GM23338 (cell line): ENCODE measurements around the gene GAK. TPM values are rescaled to one million over a fixed set of nuclear protein-coding genes. Genes with fewer than 3 reads are reported as not detected.

Experiments
- ATAC-seq: fragments of 200-7000 bp; cut with Tn5 transposase; 3 replicates; pipeline ENCODE4 v1.9.1; 2020
- DNase-seq: peaks from one replicate; pipeline ENCODE4 v3.0.0-alpha.2; 2015; ENCODE audit warnings: low spot score
- H2AFZ ChIP-seq: fragments of 200-600 bp; sonication (generic); 2 replicates; pipeline ENCODE4 v1.8.0; 2016; ENCODE audit warnings: antibody characterized with exemption, mild to moderate bottlenecking, moderate library complexity
- H3F3A ChIP-seq: fragments of 200-600 bp; sonication (generic); replicated peaks from 2 replicates; pipeline ENCODE4 v1.8.0; 2017; ENCODE audit warnings: antibody characterized with exemption, mixed run types, low read depth
- H3K27ac ChIP-seq: fragments of 200-600 bp; sonication (generic); 2 replicates; pipeline ENCODE4 v1.6.1; 2016; ENCODE audit warnings: low read depth
- H3K27me3 ChIP-seq: fragments of 200-600 bp; sonication (generic); 2 replicates; pipeline ENCODE4 v1.8.0; 2016; ENCODE audit warnings: mild to moderate bottlenecking, mixed run types, moderate library complexity; ENCODE audit not compliant: insufficient read depth
- H3K36me3 ChIP-seq: fragments of 200-600 bp; sonication (generic); 2 replicates; pipeline ENCODE4 v1.8.0; 2016; ENCODE audit warnings: mild to moderate bottlenecking; ENCODE audit not compliant: insufficient read depth
- H3K4me1 ChIP-seq: fragments of 200-600 bp; sonication (generic); 2 replicates; pipeline ENCODE4 v1.8.0; 2016; ENCODE audit warnings: mild to moderate bottlenecking, moderate library complexity; ENCODE audit not compliant: insufficient read depth
- H3K4me2 ChIP-seq: fragments of 200-600 bp; sonication (generic); 2 replicates; pipeline ENCODE4 v1.7.1; 2017; ENCODE audit warnings: mixed run types
- H3K4me3 ChIP-seq: fragments of 200-600 bp; sonication (generic); 2 replicates; pipeline ENCODE4 v1.6.1; 2016; ENCODE audit warnings: mixed run types
- H3K79me2 ChIP-seq: fragments of 200-600 bp; sonication (generic); replicated peaks from 2 replicates; pipeline ENCODE4 v1.8.0; 2017; ENCODE audit warnings: mild to moderate bottlenecking; ENCODE audit not compliant: insufficient read depth
- H3K9me2 ChIP-seq: fragments of 200-600 bp; sonication (generic); 2 replicates; pipeline ENCODE4 v1.8.0; 2017; ENCODE audit not compliant: insufficient read depth
- H4K20me1 ChIP-seq: fragments of 200-600 bp; sonication (generic); replicated peaks from 2 replicates; pipeline ENCODE4 v1.8.0; 2017; ENCODE audit warnings: mild to moderate bottlenecking; ENCODE audit not compliant: insufficient read depth
- H3K27ac Mint-ChIP-seq: 2 replicates; pipeline ENCODE4 v1.8.0; 2020; ENCODE audit warnings: inconsistent platforms, mild to moderate bottlenecking, moderate library complexity, mixed read lengths
- H3K27me3 Mint-ChIP-seq: 3 replicates; pipeline ENCODE4 v1.8.0; 2022; ENCODE audit warnings: low read depth, mild to moderate bottlenecking, moderate library complexity, mixed read lengths, inconsistent platforms; ENCODE audit not compliant: insufficient read depth, poor library complexity
- H3K36me3 Mint-ChIP-seq: 3 replicates; pipeline ENCODE4 v1.8.0; 2021; ENCODE audit warnings: low read depth, mild to moderate bottlenecking, inconsistent platforms, moderate library complexity, mixed read lengths
- H3K4me1 Mint-ChIP-seq: 3 replicates; pipeline ENCODE4 v1.8.0; 2020; ENCODE audit warnings: mild to moderate bottlenecking, inconsistent platforms, mixed read lengths
- H3K4me3 Mint-ChIP-seq: 3 replicates; pipeline ENCODE4 v1.8.0; 2021; ENCODE audit warnings: moderate library complexity, mild to moderate bottlenecking, inconsistent platforms, mixed read lengths
- H3K9me3 Mint-ChIP-seq: 3 replicates; pipeline ENCODE4 v1.8.0; 2020; ENCODE audit warnings: moderate library complexity, mild to moderate bottlenecking, inconsistent platforms, mixed read lengths
- EZH2 ChIP-seq: fragments of 200-600 bp; sonication (generic); IDR thresholded peaks from one replicate; pipeline ENCODE4 v1.8.0; 2017; ENCODE audit warnings: antibody characterized with exemption, mild to moderate bottlenecking, low read depth; ENCODE audit not compliant: unreplicated experiment
- NANOG ChIP-seq: IDR thresholded peaks from 2 replicates; pipeline ENCODE4 v1.6.1; 2016; ENCODE audit warnings: antibody characterized with exemption, borderline replicate concordance
- POLR2AphosphoS5 ChIP-seq: IDR thresholded peaks from 2 replicates; pipeline ENCODE4 v1.6.1; 2016; ENCODE audit warnings: antibody characterized with exemption, low read depth
- STAT1 ChIP-seq: IDR thresholded peaks from one replicate; pipeline ENCODE4 v1.6.1; 2016; ENCODE audit warnings: antibody characterized with exemption; ENCODE audit not compliant: unreplicated experiment
- ZNF114 ChIP-seq: fragments of 250-450 bp; sonication (Bioruptor Pico); IDR thresholded peaks from 2 replicates; pipeline ENCODE4 v1.5.0; 2020; ENCODE audit warnings: mild to moderate bottlenecking, moderate library complexity
- ZNF331 ChIP-seq: fragments of 250-450 bp; sonication (Bioruptor Pico); IDR thresholded peaks from 2 replicates; pipeline ENCODE4 v1.5.0; 2020; ENCODE audit warnings: low read depth, mild to moderate bottlenecking, moderate library complexity
- polyA plus RNA-seq: library from polyadenylated mRNA; unstranded; fragments of >200 nt; fragmentation: Nextera tagmentation; extraction: Ambion mirVana; gene quantifications from 2 replicates; pipeline ENCODE4 v1.2.1, GENCODE V29; 2016
- total RNA-seq: library from RNA; depleted of rRNA; stranded (reverse); fragments of >200 nt; shearing (Covaris generic); gene quantifications from 2 replicates; pipeline ENCODE4 v1.2.3, GENCODE V29; 2014
- TF ChIP-seq, protein P1 (sequence below): IDR thresholded peaks from one replicate; pipeline ENCODE4 v1.6.1; 2018; ENCODE audit warnings: antibody characterized with exemption; ENCODE audit not compliant: unreplicated experiment
- TF ChIP-seq, protein P2 (sequence below): IDR thresholded peaks from 2 replicates; pipeline ENCODE4 v1.6.1; 2016; ENCODE audit warnings: antibody characterized with exemption
- TF ChIP-seq, protein P3 (sequence below), 2 experiments: fragments of 200-600 bp in 1 of 2; sonication (generic) in 1 of 2; conservative IDR thresholded peaks; 2 replicates each; pipeline versions ENCODE4 v1.5.1 to v1.6.1; 2016 to 2017; ENCODE audit warnings: antibody characterized with exemption in 2 of 2, low read depth in 2 of 2, mild to moderate bottlenecking in 2 of 2, moderate library complexity in 1 of 2

GAK gene
- total and polyA plus RNA-seq, 2 experiments from 2014 or later: 48.5 to 124 TPM

DNA sequence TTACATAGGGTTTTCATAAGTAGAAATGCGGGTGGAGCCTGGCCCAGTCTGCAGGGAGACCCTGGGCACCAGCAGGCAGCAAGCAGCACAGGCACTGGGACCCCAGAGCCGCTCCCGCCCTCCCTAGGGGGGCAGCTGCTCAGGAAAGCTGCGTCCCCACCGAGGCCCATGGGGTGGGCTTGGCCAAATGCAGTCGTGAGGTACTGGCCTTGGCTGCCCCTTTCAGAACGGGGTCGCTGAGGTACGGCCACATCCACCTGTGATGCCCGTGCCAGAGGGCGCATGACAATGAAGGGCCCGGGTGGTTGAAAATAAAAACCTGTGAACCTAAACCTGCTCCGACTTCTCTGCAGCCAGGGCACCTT is 16.8 kb upstream of the GAK start:
- H3K9me2 ChIP-seq: no peaks in the 10 kb centered on the region
- H2AFZ ChIP-seq: no peak overlapping the region
- H3K4me1 ChIP-seq: 0 out of 2 replicates have a peak, but pooled peaks cover 4% of the 10 kb centered on the region
- H3K27me3 ChIP-seq: no peaks in the 10 kb centered on the region
- no peaks in the 10 kb centered on the region for H3F3A ChIP-seq
- H4K20me1 ChIP-seq: no peaks in the 10 kb centered on the region
- no peak overlapping the region for H3K4me2 ChIP-seq
- no peak overlapping the region for H3K27ac ChIP-seq
- ATAC-seq: no peak
- TF ChIP-seq POLR2AphosphoS5 (no peak), ZNF331 (CRISPR knock-in tag) (no peak), ZNF114 (no peak), EZH2 (no peak), STAT1 (no peak), NANOG (no peak)
- TF ChIP-seq, protein P1, sequence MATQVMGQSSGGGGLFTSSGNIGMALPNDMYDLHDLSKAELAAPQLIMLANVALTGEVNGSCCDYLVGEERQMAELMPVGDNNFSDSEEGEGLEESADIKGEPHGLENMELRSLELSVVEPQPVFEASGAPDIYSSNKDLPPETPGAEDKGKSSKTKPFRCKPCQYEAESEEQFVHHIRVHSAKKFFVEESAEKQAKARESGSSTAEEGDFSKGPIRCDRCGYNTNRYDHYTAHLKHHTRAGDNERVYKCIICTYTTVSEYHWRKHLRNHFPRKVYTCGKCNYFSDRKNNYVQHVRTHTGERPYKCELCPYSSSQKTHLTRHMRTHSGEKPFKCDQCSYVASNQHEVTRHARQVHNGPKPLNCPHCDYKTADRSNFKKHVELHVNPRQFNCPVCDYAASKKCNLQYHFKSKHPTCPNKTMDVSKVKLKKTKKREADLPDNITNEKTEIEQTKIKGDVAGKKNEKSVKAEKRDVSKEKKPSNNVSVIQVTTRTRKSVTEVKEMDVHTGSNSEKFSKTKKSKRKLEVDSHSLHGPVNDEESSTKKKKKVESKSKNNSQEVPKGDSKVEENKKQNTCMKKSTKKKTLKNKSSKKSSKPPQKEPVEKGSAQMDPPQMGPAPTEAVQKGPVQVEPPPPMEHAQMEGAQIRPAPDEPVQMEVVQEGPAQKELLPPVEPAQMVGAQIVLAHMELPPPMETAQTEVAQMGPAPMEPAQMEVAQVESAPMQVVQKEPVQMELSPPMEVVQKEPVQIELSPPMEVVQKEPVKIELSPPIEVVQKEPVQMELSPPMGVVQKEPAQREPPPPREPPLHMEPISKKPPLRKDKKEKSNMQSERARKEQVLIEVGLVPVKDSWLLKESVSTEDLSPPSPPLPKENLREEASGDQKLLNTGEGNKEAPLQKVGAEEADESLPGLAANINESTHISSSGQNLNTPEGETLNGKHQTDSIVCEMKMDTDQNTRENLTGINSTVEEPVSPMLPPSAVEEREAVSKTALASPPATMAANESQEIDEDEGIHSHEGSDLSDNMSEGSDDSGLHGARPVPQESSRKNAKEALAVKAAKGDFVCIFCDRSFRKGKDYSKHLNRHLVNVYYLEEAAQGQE: no peak
- TF ChIP-seq, protein P2, sequence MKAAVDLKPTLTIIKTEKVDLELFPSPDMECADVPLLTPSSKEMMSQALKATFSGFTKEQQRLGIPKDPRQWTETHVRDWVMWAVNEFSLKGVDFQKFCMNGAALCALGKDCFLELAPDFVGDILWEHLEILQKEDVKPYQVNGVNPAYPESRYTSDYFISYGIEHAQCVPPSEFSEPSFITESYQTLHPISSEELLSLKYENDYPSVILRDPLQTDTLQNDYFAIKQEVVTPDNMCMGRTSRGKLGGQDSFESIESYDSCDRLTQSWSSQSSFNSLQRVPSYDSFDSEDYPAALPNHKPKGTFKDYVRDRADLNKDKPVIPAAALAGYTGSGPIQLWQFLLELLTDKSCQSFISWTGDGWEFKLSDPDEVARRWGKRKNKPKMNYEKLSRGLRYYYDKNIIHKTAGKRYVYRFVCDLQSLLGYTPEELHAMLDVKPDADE: no peak
- TF ChIP-seq, protein P3, sequence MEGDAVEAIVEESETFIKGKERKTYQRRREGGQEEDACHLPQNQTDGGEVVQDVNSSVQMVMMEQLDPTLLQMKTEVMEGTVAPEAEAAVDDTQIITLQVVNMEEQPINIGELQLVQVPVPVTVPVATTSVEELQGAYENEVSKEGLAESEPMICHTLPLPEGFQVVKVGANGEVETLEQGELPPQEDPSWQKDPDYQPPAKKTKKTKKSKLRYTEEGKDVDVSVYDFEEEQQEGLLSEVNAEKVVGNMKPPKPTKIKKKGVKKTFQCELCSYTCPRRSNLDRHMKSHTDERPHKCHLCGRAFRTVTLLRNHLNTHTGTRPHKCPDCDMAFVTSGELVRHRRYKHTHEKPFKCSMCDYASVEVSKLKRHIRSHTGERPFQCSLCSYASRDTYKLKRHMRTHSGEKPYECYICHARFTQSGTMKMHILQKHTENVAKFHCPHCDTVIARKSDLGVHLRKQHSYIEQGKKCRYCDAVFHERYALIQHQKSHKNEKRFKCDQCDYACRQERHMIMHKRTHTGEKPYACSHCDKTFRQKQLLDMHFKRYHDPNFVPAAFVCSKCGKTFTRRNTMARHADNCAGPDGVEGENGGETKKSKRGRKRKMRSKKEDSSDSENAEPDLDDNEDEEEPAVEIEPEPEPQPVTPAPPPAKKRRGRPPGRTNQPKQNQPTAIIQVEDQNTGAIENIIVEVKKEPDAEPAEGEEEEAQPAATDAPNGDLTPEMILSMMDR (conservative IDR thresholded peaks at IDR 0.05; ENCODE audit: low read depth in 2 of 2): no peak
- no peaks in the 10 kb centered on the region for H3K36me3 ChIP-seq
- H3K79me2 ChIP-seq: no peaks in the 10 kb centered on the region
- Mint-ChIP-seq H3K27ac (peak overlapping the region; percentile 64; the same call in 1 of the 2 replicates), H3K27me3 (peaks cover 12% of the 10 kb centered on the region), H3K9me3 (no peaks in the 10 kb centered on the region), H3K4me3 (no peak overlapping the region), H3K4me1 (peaks cover 17% of the 10 kb centered on the region), H3K36me3 (no peaks in the 10 kb centered on the region)
- no peak for DNase-seq
- H3K4me3 ChIP-seq: no peak overlapping the region
